Glutamatergic neuron (in vitro differentiated cells): ENCODE measurements around the gene FAM124B. TPM values are rescaled to one million over a fixed set of nuclear protein-coding genes. Genes with fewer than 3 reads are reported as not detected.

Experiments used
- DNase-seq: peaks from one replicate; pipeline ENCODE4 v3.0.0; 2022
- H3K27ac Mint-ChIP-seq: one replicate; pipeline ENCODE4 v1.8.0; 2020; ENCODE audit warnings: mild to moderate bottlenecking, mixed read lengths, inconsistent platforms; ENCODE audit not compliant: unreplicated experiment
- H3K27me3 Mint-ChIP-seq: one replicate; pipeline ENCODE4 v1.8.0; 2020; ENCODE audit warnings: mild to moderate bottlenecking, moderate library complexity, mixed read lengths, inconsistent platforms; ENCODE audit not compliant: unreplicated experiment
- H3K36me3 Mint-ChIP-seq: one replicate; pipeline ENCODE4 v1.8.0; 2020; ENCODE audit warnings: mild to moderate bottlenecking, mixed read lengths, inconsistent platforms; ENCODE audit not compliant: unreplicated experiment
- H3K4me1 Mint-ChIP-seq: one replicate; pipeline ENCODE4 v1.8.0; 2020; ENCODE audit warnings: mild to moderate bottlenecking, low read depth, mixed read lengths, inconsistent platforms; ENCODE audit not compliant: unreplicated experiment
- H3K4me3 Mint-ChIP-seq: one replicate; pipeline ENCODE4 v1.8.0; 2020; ENCODE audit warnings: mild to moderate bottlenecking, mixed read lengths, inconsistent platforms; ENCODE audit not compliant: unreplicated experiment
- H3K9me3 Mint-ChIP-seq: one replicate; pipeline ENCODE4 v1.8.0; 2020; ENCODE audit warnings: mild to moderate bottlenecking, moderate library complexity, mixed read lengths, inconsistent platforms; ENCODE audit not compliant: unreplicated experiment
- CTCF ChIP-seq: fragments of 200-600 bp; sonication (generic); IDR thresholded peaks from one replicate; pipeline ENCODE4 v1.5.0; 2021; ENCODE audit not compliant: partially characterized antibody, unreplicated experiment
- total RNA-seq: library from RNA; stranded (reverse); fragmentation: NEBNext Ultra II Directional; extraction: Animal tissue kit (Norgen Biotek cat#: 25700); gene quantifications from one replicate; pipeline ENCODE4 v1.2.1, GENCODE V29; 2021; ENCODE audit not compliant: unreplicated experiment

Gene FAM124B
- total RNA-seq, 1 donor from 2014 or later = 1.3 TPM

GRCh38 chr2:224365331-224365730 is 36.6 kb downstream of the FAM124B start:
- H3K27ac Mint-ChIP-seq = no peak overlapping the region
- no peaks in the 10 kb centered on the region for H3K4me1 Mint-ChIP-seq
- no peaks in the 10 kb centered on the region for H3K36me3 Mint-ChIP-seq

GRCh38 chr2:224363281-224363680 is 38.6 kb downstream of the FAM124B start:
- Mint-ChIP-seq H3K9me3 (peaks cover 2% of the 10 kb centered on the region), H3K36me3 (no peaks in the 10 kb centered on the region), H3K4me1 (no peaks in the 10 kb centered on the region), H3K4me3 (no peak overlapping the region), H3K27ac (no peak overlapping the region), H3K27me3 (peaks cover 1% of the 10 kb centered on the region)
- TF ChIP-seq CTCF = no peak
- DNase-seq = no peak

More at GRCh38 chr2:224365331-224365730, 36.6 kb downstream of the FAM124B start:
- Mint-ChIP-seq H3K27me3 (peaks cover 1% of the 10 kb centered on the region), H3K9me3 (peaks cover 3% of the 10 kb centered on the region), H3K4me3 (no peak overlapping the region)
- no peak for DNase-seq
- TF ChIP-seq CTCF = no peak

GRCh38 chr2:224362094-224362493 is 39.8 kb downstream of the FAM124B start:
- H3K36me3 Mint-ChIP-seq = no peaks in the 10 kb centered on the region
- H3K4me3 Mint-ChIP-seq = no peak overlapping the region
- DNase-seq = no peak
- no peaks in the 10 kb centered on the region for H3K9me3 Mint-ChIP-seq
- H3K27ac Mint-ChIP-seq = no peak overlapping the region
- H3K27me3 Mint-ChIP-seq = no peaks in the 10 kb centered on the region
- no peak for TF ChIP-seq CTCF
- no peaks in the 10 kb centered on the region for H3K4me1 Mint-ChIP-seq

- TF ChIP-seq CTCF = no peak
- Mint-ChIP-seq H3K9me3 (no peaks in the 10 kb centered on the region), H3K27me3 (no peaks in the 10 kb centered on the region), H3K4me3 (no peak overlapping the region), H3K4me1 (no peaks in the 10 kb centered on the region), H3K36me3 (no peaks in the 10 kb centered on the region), H3K27ac (no peak overlapping the region)
- no peak for DNase-seq
Measured at GRCh38 chr2:224360801-224361251, 41.1 kb downstream of the FAM124B start.

- H3K4me1 Mint-ChIP-seq = peaks cover 2% of the 10 kb centered on the region
- peaks cover 2% of the 10 kb centered on the region for H3K27me3 Mint-ChIP-seq
- H3K9me3 Mint-ChIP-seq = no peaks in the 10 kb centered on the region
- peak; percentile 11 for TF ChIP-seq CTCF
- no peak overlapping the region for H3K27ac Mint-ChIP-seq
- DNase-seq = peak; percentile 42
- no peaks in the 10 kb centered on the region for H3K36me3 Mint-ChIP-seq
- H3K4me3 Mint-ChIP-seq = no peak overlapping the region
Measured at GRCh38 chr2:224359569-224359968, 42.3 kb downstream of the FAM124B start.
